Fibroblast of the conjunctiva (primary cell): ENCODE results near the gene ITGA11.
A peak's percentile ranks its signal among the peaks of the same experiment; 100 is the strongest.
"Not testable (repeated sequence)": the region's sequence is repeated elsewhere in the genome, so short reads cannot be mapped to it uniquely, and the experiment has no call there.

Experiments used
- DNase-seq: peaks from one replicate; pipeline ENCODE4 v3.0.0-alpha.2; 2010; ENCODE audit warnings: low read depth

The ITGA11 gene

DNA sequence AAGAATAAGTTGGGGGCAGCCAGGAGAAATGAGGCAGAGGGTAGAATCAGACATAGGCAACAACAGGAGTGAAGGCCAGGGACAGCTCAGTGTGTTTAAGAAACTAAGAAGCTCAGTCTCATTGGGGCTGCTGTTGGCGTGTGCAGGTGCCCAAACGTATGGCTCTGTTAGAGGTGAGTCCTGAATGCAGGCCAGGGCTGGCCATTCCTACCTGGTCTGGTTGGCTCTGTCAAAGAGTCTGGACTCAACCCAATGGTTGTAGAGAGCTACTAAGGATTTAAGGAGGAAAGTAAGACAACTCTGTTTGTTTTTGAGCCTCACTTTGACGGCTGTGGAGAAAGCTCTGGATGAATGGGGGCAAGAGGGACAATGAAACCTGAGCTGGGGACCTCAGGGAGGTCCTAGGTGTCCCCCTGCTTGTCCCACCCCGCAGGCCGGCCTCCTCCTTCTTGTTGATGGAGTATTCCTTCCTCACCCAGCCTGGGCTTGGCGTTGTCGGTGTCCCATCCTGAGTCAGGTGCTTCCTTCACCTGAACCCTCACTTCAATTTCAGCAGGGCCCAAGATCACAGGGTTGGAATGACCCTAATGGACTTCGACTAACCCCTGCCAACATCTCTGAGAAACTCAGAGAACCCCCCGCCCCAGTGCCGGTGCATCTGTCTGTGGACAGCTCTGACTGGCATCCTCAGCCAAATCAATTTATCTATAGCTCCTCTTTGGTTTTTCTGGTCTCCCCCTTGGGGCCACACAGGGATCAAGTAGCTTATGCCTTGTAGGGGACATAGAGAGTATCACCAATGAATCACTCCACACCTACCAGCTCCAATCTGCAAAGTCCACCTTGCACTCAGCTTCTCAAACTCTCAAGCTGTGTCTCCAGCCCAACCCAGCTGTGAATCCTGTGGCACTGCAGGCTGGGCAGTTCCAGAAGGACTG lies 8.3 kb downstream of the ITGA11 start:
- no peak for DNase-seq

DNA sequence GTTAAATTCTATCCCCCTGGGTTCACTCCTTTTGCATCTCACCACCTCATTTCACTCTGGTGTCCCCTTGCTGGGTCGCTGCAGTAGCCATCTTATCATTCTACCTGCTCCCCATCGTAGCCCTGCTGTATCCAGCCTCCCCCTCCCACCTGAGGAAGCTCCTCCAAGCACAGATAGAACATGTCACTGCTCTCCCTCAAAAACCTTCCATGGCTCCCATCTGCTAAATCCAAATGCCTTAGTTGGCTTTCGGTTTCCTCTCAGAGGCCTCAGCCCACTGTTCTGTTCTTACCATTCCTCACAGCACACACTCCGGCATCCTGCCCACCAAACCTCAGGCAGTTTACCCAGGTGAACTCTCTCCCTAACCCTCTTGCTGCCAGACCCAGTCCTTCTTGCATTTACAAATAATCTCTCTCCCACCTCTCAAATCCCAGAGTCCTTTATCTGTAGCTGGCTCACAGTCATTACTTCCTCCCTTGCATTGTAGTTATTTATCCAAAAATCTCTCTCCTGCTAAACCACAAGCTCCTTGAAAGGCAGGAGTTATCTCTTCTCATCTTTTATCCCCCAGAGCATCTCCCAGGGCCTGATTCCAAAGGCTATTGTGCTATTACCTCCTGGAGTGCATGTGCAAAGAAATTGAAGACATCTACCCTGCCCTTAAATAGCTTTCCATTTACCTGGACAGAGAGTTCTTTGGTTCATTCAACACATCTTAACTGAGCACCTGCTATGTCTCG lies 9.4 kb downstream of the ITGA11 start:
- DNase-seq, result not testable (repeated sequence)

DNA sequence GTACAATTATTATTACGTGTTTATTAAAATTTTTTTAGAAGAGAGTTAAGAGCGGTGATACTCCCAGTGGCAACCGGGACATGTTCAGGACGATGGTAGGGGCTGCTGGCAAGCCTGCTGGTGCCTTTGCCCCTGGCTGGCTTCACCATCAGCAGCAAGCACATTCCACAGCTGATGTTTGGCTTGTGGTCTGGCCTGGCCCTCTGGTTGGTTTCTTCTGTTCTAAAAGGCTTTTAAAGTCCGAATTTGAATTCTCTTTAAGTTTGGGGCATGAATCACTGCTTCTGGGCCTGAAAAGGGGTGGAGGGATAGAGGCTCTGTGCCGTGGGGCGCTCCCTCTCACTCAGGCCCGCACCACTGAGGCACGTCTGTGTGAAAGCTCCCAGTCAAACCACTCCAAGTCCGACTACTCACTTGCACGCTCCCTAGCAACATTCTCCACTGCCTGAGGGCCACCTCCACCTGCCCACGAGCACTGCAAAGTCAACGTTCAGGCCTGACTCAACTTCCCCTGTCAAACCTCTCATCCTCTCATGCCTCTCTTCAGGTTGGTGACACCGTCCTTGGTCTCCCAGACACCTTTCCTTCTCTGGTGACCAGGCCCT lies 10.1 kb downstream of the ITGA11 start:
- DNase-seq, result no peak

DNA sequence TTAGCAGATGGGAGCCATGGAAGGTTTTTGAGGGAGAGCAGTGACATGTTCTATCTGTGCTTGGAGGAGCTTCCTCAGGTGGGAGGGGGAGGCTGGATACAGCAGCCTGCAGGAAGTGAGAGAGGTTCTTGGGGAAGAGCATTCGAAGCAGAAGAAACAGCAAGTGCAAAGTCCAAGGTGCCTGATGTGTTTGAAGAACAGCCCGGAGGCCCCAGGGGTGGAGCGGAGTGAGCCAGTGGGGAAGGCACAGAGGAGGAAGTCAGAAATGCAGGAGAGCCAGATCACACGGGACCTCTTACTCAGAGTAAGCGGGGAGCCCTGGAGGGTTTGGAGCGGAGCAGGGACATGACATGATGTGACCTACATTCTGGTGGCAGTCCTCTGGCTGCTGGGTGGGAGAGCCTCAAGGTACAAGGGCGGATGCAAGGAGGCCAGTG lies 10.8 kb downstream of the ITGA11 start:
- no peak for DNase-seq

DNA sequence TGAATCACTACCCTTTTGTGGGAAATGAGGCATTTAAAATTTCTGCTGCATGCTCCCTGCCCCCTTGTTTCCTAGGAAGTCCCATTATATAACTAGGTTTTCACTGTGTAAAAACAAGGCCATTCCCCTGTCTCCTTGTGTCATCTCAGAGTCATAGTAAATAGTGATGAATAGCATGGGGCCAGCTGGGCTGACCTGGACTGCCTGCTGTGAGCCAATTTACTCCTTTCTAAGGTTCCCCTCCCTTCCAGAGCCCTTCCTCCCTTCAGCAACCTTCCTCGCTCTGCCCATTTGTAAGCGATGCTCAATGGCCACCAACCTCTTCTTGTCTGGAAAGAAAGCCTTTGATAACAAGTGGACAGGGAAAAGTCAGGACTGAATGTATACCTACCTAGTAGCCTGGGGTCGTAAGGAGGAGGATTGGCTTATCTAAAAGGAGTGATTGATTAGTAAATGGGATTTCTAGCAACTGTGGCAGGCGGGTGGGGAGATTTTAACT lies 11.7 kb downstream of the ITGA11 start:
- no peak for DNase-seq

DNA sequence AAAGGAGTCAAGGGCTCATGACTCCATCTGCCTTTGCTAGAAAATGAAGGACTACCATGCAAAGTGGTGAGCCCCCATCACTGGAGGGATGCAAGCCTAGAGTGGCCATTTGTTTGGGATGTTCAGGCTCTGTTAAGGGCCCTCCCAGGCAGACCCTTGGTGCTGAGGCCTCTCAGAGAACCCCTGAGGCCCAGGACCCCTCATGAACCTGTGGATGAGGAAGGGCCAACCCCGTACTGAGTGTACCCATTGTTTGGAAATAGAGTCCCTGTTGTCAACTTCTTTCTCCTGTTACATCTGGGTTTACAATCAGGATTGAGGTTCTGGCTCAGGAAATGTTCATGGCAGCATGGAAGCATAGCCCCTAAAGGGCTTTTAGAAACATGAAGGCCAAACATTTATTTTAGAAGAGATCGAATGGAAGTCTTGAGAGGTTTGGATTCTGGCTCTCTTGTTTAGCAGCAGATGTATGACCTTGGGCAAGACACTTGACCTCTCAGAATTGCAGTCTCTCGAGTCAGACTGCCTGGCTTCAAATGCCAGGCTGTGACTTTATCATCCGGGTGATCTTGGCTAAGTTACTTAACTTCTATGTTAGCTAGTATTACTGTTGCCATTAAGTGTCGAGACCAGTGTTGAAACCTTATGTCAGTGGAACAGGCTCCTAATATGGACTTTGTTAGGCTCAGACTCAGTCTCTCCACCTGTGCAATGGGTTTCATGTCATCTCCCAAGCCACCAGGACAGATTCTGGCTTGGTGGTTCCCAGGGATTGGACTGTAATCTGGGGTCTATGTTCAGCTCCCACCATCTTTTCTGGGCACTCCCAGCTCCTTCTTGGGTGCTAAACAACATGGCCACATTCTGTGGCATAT lies 12.4 kb downstream of the ITGA11 start:
- DNase-seq, result no peak

DNA sequence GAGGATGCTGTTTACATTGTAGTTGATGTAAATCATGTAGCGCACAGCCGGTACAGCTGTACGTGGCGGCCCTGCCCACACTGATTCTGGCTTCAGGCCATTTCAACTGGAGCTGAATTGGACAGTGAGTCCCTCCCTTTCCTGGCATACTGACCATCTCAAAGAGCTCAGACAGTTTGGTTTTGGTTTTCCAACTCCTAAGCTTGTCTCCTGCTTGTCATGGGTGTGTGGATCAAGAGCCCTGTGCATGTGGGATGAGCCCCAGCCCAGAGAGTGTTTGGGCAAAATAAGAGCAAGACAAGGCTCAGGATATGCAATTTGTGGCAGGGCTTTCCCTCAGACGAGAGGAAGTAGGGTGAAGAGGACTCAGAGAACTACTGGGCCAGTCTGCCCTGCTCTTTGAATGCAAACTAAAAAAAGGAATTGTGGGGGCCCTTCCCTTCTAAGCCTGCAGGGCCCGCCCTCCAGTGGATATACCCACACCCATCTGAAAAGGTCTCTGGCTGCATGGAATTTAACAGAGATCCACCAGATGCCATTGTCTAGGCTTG lies 13.3 kb downstream of the ITGA11 start:
- peak; percentile 67 for DNase-seq

DNA sequence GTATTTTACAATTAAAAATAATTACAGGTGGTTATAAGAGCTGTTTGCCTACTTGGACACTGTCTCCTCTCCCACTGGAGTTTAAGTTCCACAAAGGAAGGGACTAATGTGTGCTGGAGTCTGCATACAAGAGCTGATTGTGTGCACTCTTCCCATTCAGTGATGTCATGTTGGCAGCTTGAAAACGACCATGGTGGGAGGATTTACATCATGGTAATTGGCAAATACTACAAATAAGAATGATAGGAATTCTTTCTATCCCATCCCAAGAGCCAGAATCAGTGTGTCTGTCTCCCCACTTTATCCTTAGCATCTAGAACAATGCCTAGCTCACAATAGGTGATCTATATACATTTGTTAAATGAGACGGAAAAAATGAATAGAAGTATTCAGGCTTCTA lies 14.1 kb downstream of the ITGA11 start:
- no peak for DNase-seq

DNA sequence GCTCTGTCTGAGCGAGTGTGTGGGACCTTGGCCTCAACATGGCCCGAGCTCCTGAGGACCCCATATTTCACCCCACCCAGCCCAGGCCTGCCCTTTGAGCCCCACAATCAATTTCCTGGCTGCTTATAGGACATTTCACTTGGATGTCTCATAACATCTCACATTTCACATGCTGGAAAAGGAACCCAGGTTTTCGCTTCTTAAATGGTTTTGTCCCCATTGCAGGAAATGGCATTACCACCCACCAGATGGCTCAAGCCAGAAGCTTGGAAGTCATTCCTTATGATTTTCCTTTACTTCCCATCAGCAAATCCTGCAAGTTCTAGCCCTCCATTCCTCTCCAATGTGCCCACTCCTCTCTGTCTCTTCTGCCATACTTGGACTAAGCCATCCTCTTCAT lies 14.9 kb downstream of the ITGA11 start:
- no peak for DNase-seq

DNA sequence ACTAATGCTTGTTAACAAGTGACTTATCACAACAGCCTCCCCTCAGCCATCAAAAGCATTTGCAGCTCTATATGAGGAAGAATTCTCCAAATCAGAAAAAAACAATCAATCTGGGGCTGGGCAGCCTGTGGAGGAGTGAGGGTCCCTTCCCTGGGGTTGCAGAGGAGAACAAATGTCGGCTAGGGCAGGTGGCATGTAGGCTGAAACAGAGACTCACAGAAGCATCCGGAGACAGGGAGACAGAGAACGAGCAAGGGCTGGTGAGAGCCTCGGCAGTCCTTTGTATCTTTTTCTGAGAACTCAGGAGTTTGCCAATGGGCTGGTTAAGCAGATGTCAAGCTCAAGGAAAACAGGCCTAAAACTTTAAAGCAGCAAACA lies 15.8 kb downstream of the ITGA11 start:
- DNase-seq, result no peak

DNA sequence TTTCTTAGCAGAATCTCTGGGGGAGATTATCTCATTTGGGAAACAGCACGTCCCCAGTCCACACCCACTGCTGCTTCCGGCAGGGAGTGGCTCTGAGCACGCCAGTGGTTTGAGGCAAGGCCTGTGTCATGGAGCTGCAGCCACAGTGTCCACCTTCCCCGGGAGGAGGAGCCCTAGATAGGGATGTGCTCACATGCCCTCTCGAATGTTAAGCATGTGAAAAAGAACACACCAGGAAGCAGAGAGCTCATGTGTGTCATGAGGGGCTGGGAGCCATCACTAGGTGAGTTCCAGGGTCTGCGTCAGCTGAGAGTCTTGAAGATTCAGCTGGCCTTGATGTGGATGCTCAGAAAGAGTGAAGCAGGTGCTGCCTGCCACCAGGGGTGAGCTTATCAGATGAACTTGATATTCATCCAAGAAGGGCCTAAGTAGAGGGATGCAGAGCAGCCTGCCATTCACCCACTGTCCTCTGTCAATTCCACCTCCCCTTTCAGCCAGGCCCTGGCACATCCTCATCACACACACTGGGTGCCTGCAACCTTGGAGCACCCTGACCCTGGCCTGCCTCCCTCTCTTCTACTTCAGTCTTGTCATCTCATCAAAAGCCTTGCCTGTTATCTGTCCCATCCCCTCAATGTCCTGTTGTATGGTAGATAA lies 16.3 kb downstream of the ITGA11 start:
- DNase-seq, result no peak

DNA sequence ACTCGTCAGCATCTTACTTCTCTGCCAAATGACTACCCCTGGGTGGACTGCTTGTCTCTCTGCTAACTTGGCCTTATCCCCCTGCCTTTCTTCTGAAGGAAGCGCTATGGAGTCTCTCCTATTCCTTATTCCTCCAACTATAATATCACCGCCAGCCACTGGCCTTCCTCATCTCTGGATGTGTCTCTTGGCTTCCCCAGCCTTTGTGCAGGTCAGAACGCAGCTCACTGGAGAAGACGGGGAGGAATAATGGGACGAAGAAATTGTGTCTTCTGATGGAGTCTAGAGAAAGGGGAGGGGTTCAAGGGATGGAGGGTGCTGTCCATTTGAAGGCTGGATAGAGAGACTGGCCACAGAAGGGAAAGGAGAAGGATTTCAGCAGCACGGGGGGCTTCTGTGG lies 16.9 kb downstream of the ITGA11 start:
- DNase-seq, result no peak

DNA sequence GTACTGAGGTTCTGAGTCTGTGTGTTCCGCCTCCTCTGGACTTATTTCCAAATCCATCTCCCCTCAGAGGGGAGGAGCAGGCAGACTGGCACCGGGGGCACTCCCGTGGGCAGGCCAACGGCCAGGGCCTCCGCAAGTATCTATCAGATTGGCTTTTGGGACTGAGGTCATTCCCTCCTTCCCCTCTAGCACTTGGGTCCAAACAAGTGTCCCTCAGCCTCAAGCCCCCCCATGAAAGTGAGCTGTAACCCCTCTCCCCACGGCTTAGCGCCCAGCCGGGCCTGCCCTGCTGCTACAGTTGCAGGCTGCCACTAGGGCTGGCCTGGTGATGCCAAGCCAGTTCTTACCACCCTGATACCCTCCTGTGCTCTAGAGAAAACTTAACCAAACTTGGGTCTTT lies 17.4 kb downstream of the ITGA11 start:
- DNase-seq, result no peak

DNA sequence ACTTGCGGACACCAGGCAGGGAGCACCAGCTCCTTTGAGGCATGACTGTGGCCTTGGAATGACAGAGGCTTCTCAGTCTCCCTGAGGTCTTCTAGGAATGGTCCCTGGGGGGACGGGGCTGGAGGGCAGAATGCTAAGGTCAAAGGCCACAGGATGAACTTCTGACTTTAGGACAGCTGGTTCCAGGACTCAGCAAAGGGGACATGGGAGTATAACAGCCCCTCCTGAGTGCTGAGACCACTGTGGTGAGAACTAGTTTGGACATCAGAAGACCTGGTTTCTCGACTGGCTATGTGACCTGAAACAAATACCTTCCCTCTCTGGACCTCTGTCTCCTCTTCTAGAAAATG lies 17.8 kb downstream of the ITGA11 start:
- DNase-seq, result no peak

DNA sequence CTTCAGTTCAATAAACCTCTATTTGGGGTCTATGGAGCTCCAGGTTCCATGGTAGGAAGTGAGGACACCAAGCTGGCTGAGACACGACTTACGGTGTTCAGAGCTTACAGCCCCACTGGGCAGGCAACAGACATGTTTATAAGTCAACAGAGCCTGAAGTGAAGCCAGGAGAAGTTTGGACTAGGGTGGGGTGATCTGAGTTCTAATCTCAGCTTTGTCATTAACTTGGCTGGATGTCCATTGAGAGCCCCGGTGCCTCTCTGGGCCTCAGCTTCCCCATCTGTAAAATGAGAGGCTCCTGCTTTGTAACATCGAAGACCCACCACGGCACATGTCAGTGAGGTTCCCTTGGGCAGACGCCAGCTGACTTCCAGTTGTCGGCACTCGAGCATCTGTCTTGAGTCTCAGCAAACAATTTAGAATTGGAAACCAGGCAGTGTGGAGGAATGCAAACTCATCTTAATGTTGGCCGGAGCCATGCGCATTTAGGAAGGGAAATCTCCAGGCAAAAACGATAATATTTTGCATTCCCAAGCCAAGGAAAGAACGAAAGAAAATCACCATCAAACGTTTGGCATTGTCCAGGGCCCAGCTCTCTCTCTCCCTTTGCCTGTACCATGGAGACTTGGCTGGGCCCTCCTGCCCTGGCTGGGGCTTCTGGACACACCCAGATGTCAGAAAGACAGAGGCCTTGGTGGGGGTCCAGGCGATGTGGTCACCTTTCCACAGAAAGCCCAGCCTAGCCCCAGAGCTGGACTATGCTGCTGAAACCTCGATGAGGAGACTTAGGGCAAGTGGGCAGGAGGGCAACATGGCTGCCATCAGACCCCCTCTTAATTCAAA lies 18.4 kb downstream of the ITGA11 start:
- no peak for DNase-seq

DNA sequence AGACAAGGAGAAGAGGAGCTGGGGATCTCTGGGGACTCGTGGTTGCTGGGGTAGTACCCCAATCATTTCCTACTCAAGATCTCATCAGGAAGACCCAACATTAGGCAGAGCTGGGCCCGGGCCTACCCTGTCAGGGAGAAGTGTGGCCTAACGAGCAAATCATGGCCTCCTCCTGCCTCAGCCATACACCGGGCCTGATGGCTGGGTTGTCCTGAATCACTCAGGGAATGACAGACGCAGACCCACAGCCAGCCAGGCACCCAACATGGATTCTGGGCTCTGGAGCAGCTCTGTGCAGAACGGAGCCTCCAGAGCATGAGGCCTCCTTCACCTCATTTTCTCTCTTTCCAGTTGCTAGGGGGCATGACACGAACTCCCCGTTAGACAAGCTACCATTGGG lies 19.7 kb downstream of the ITGA11 start:
- no peak for DNase-seq

DNA sequence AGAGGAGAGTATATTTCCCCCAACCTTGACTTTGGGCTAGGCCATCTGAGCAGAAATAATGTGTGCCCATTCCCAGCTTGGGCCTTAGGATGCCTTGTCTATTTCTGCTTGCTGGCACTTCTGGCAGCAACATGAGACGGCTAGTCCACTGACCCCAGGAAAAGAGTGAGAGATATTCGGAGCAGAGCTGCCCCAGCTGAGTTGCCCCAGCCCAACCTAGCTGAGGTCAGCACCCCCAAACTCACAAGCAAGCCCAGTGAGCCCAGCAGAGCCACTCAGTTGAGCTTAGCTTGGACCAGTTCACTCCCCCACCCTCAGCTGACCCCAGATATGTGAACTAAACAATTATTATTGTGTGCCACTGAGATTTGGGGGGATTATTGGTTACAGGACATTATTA lies 20.2 kb downstream of the ITGA11 start:
- DNase-seq, result no peak

DNA sequence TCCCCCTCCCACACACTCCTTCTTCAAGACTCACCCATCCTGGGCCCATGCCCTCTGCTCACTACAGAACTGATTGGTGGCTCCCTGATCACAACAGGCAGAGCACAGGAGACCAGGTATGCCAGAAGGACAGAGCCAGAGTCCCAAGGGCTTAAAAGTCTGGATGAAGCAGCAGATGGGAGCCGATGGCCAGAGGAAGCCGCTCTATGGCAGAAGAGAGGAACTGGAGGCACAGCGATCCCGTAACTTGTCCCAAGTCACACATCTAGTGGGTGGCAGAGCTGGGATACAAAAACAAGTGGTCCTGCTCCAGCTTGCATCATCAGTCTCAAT lies 20.7 kb downstream of the ITGA11 start:
- no peak for DNase-seq

DNA sequence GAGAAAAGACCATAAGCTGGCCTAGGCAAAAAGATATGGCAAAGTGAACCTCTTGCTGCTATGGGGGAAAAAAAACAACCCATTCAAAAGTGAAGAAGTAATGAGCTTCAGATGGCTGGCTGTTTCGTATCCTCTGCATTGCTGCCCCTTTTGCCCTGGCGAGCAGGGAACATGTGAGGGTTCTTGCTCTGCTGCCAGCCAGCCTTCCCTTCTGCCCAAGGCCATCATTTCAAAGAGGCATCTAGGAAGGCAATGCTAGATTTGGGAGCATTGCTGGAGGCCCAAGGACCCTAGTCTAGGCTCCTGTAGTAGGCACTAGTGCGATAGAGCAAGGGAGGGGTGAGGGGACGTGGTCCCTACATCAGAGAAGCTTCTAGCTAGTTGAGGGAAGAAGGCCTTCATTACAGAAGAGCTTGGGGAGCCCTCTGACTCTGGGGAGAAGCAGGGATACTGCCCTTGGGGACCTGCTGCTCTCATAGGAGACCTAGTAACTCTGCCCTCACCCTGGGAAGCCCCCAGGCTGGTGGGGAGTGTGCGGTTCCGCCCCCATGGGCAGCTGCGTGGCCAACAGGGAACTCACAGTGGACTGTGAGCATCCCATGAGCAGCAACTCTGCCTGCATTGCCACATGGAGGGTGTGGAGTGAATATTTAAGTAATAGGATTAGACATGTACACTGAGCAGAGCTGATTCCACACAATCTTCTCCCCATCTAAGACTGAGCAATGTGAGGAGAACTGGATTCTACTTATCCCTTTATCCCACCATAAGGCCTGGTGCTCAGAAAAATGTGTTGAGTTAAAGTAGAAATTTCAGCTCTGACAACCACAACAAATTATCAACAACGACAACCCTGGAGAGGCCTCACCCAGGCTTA lies 21.3 kb downstream of the ITGA11 start:
- DNase-seq, result no peak
